Ascending aorta (tissue), 2 donors: ENCODE data around the gene CCL23. TPM values are rescaled to one million over a fixed set of nuclear protein-coding genes. Genes with fewer than 3 reads are reported as not detected.

Experiments
- DNase-seq, 2 donors: peaks; one replicate each; pipeline ENCODE4 v3.0.0-alpha.2; 2019; ENCODE audit warnings: low spot score in 2 of 2
- H3K27ac ChIP-seq, 2 donors: fragments of 200-600 bp; sonication (generic); one replicate each; pipeline ENCODE4 v1.5.1; 2016 to 2017; ENCODE audit warnings: mild to moderate bottlenecking in 1 of 2
- H3K27me3 ChIP-seq: fragments of 200-600 bp; sonication (generic); one replicate; pipeline ENCODE4 v1.5.1; 2017
- H3K36me3 ChIP-seq, 2 donors: fragments of 200-600 bp; sonication (generic); one replicate each; pipeline ENCODE4 v1.5.1; 2016
- H3K4me1 ChIP-seq, 2 donors: fragments of 200-600 bp; sonication (generic); one replicate each; pipeline ENCODE4 v1.5.1; 2016 to 2017; ENCODE audit warnings: mild to moderate bottlenecking in 1 of 2
- H3K4me3 ChIP-seq, 2 donors: fragments of 200-600 bp; sonication (generic); one replicate each; pipeline ENCODE4 v1.5.1; 2016 to 2017; ENCODE audit warnings: mild to moderate bottlenecking in 1 of 2
- H3K9me3 ChIP-seq, 2 donors: fragments of 200-600 bp; sonication (generic); one replicate each; pipeline ENCODE4 v1.5.1; 2016
- CTCF ChIP-seq, 3 experiments: fragments of 200-600 bp in 2 of 3; fragments of 450-650 bp in 1 of 3; sonication (generic) in 2 of 3; IDR thresholded peaks; one replicate each; pipeline ENCODE4 v1.5.1; 2016 to 2019; ENCODE audit warnings: antibody characterized with exemption in 3 of 3, mild to moderate bottlenecking in 1 of 3, moderate library complexity in 1 of 3
- intact Hi-C: fragments of 100-400 bp; cut with DNase I; formaldehyde crosslinking; loops from one replicate; pipeline ENCODE4 v1.15.1; 2023
- total RNA-seq: library from RNA; depleted of rRNA; stranded (reverse); fragments of >200 nt; gene quantifications from one replicate; pipeline ENCODE4 v1.1.0, GENCODE V29; 2016

CCL23 gene
- total RNA-seq, 1 donor from 2014 or later: 29.7 TPM

DNA sequence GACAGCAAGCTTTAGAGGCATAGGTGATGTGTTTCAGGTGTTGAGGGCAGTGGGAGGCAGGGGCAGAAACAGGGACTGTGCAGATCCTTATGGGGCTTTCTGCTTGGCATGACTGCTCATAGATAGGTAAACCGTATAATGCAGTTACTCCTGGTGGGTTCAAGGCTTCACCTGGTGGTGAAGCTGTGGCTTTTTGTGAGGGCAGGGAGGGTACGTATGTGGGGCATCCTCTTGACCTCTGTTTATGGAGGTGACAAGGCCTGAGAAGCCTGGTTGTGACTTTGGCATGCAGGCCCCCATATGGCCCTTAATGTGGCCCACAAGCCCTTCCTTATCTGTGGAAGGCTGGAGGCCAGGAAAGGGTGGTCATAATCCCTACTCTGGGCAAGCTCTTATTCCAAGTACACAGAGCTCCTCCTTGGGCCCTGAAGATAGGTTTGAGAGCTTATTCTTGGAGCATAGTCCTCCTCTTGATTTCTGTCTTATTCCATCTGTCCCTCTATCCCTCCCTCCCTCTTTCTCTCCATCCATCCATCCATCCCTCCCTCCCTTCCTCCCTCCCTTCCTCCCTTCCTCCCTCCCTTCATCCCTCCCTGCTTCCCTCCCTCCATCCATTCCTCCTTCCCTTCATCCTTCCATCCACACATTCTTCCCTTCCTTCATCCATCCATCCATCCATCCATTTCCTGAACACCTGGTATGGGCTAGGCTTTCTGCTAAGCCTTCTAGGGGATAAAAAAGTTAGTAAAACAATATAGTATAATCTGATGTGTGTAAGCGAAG, 35.2 kb downstream of the CCL23 start:
- TF ChIP-seq CTCF (IDR thresholded peaks at IDR 0.05): no peak
- no peak for DNase-seq

GRCh38 chr17:35981908-35982330, 35.9 kb downstream of the CCL23 start:
- Histone ChIP-seq H3K27me3 (no peaks in the 10 kb centered on the region), H3K9me3 (no peaks in the 10 kb centered on the region), H3K27ac (no peak overlapping the region), H3K4me1 (no peaks in the 10 kb centered on the region), H3K4me3 (no peak overlapping the region), H3K36me3 (no peaks in the 10 kb centered on the region)
- DNase-seq: no peak
- intact Hi-C loops: no loop called here
- TF ChIP-seq CTCF (IDR thresholded peaks at IDR 0.05): no peak

More for the DNA sequence above, 35.2 kb downstream of the CCL23 start:
- no peak overlapping the region for H3K4me3 ChIP-seq
- no peaks in the 10 kb centered on the region for H3K36me3 ChIP-seq
- H3K27ac ChIP-seq: no peak overlapping the region
- H3K27me3 ChIP-seq: no peaks in the 10 kb centered on the region
- intact Hi-C loops: no loop called here
- no peaks in the 10 kb centered on the region for H3K9me3 ChIP-seq
- no peaks in the 10 kb centered on the region for H3K4me1 ChIP-seq

DNA sequence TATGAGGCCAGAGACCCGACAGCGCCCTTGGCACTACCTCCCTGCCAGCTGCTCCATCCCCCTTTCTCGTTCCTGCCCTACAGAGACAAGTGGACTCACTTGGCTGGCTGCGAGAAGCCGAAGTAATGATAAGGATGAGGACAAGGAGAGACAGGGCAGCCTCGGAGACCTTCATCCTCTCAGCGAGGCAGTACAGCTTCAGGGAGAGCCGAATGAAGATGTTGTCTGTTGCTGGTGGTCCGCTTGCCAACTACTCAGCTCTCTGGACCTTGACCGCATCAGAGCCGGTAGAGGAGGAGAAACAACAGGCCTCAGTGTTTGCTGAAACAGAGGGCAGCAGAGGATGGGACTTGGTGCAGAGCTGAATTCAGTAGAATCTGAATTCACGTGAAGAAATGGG, 36.5 kb downstream of the CCL23 start, which contains the start of gene CCL16:
Gene CCL16 (minus strand): TSS at position 252 of the 400 bp plus-strand sequence. CDS start 77 bp downstream, at position 175.
- intact Hi-C loops: no loop called here
- TF ChIP-seq CTCF (IDR thresholded peaks at IDR 0.05): no peak
- no peaks in the 10 kb centered on the region for H3K36me3 ChIP-seq
- H3K4me1 ChIP-seq: no peaks in the 10 kb centered on the region
- no peaks in the 10 kb centered on the region for H3K9me3 ChIP-seq
- H3K27ac ChIP-seq: no peak within 1 kb of the TSS
- no peak for DNase-seq
- no peaks in the 10 kb centered on the region for H3K27me3 ChIP-seq
- no peak within 1 kb of the TSS for H3K4me3 ChIP-seq

DNA sequence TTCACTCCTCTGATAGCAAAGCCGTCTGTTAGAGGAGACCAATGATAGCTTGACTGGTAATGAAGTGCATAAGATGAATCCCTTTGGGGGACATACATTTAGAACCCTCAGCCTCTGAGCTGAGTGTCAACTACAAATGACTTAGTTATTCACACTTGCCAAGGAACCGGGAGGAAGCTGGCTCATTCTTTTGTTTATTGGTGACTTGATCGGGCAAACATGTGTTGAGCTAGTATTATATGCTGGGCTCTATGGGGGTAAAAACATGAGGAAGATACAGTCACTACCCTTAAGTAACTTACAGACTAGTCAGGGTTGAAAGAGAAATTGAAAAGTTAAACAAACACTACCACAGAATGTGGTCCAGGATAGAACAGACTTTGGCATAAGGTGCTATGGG, 39.4 kb downstream of the CCL23 start:
- no peak for DNase-seq
- TF ChIP-seq CTCF (IDR thresholded peaks at IDR 0.05): no peak
- Histone ChIP-seq H3K27me3 (no peaks in the 10 kb centered on the region), H3K4me3 (no peak overlapping the region), H3K27ac (no peak overlapping the region), H3K4me1 (no peaks in the 10 kb centered on the region), H3K36me3 (no peaks in the 10 kb centered on the region), H3K9me3 (no peaks in the 10 kb centered on the region)
- intact Hi-C loops: loop anchor here (10.0 kb wide), 1 partner anchor 166 kb away; no protein-coding TSS in a partner anchor

- intact Hi-C loops: loop anchor here (10.0 kb wide), 1 partner anchor 167 kb away; no protein-coding TSS in a partner anchor
- DNase-seq: no peak
- no peak for TF ChIP-seq CTCF (IDR thresholded peaks at IDR 0.05)
Observed at GRCh38 chr17:35977509-35977908, 40.3 kb downstream of the CCL23 start.

More at GRCh38 chr17:35977509-35977908, 40.3 kb downstream of the CCL23 start:
- no peaks in the 10 kb centered on the region for H3K27me3 ChIP-seq
- H3K9me3 ChIP-seq: no peaks in the 10 kb centered on the region
- H3K27ac ChIP-seq: no peak overlapping the region
- H3K36me3 ChIP-seq: no peaks in the 10 kb centered on the region
- H3K4me3 ChIP-seq: no peak overlapping the region
- no peaks in the 10 kb centered on the region for H3K4me1 ChIP-seq
